RPMI8226 (cell line): ENCODE data around the gene FGL2.
"Not testable (repeated sequence)": the region's sequence is repeated elsewhere in the genome, so short reads cannot be mapped to it uniquely, and the experiment has no call there.

Source experiments
- DNase-seq: peaks from one replicate; pipeline ENCODE4 v3.0.0-alpha.2; 2015

The FGL2 gene

GRCh38 chr7:77209479-77210139 is 10.0 kb upstream of the FGL2 start:
- DNase-seq: peak; percentile 10

GRCh38 chr7:77208416-77208815 is 8.8 kb upstream of the FGL2 start:
- no peak for DNase-seq

- DNase-seq: no peak
These were observed 6.1 kb upstream of the FGL2 start for GRCh38 chr7:77205706-77206105.

- peak; percentile 8 for DNase-seq
These were observed 2.9 kb upstream of the FGL2 start for GRCh38 chr7:77202481-77202976.

GRCh38 chr7:77200542-77200941 is 923 bp upstream of the FGL2 start:
- DNase-seq: no peak

GRCh38 chr7:77197141-77197540 is 2.5 kb downstream of the FGL2 start:
- no peak for DNase-seq

GRCh38 chr7:77188731-77189437 is 10.7 kb downstream of the FGL2 start:
- DNase-seq: no peak

GRCh38 chr7:77185866-77186265 is 13.8 kb downstream of the FGL2 start:
- no peak for DNase-seq

GRCh38 chr7:77184990-77185389 is 14.6 kb downstream of the FGL2 start:
- no peak for DNase-seq

GRCh38 chr7:77184463-77184862 is 15.2 kb downstream of the FGL2 start:
- DNase-seq: no peak

- no peak for DNase-seq
These were observed 17.4 kb downstream of the FGL2 start for GRCh38 chr7:77182261-77182660.

- no peak for DNase-seq
These were observed 17.9 kb downstream of the FGL2 start for GRCh38 chr7:77181734-77182133.

GRCh38 chr7:77181015-77181595 is 18.5 kb downstream of the FGL2 start:
- DNase-seq: no peak

- DNase-seq: not testable (repeated sequence)
These were observed 21.6 kb downstream of the FGL2 start for GRCh38 chr7:77178024-77178423.

GRCh38 chr7:77177321-77177904 is 22.2 kb downstream of the FGL2 start:
- not testable (repeated sequence) for DNase-seq

GRCh38 chr7:77175274-77175800 is 24.3 kb downstream of the FGL2 start:
- not testable (repeated sequence) for DNase-seq

GRCh38 chr7:77174418-77174817 is 25.2 kb downstream of the FGL2 start:
- DNase-seq: not testable (repeated sequence)

- DNase-seq: not testable (repeated sequence)
These were observed 27.0 kb downstream of the FGL2 start for GRCh38 chr7:77172437-77173172.

- not testable (repeated sequence) for DNase-seq
These were observed 28.5 kb downstream of the FGL2 start for GRCh38 chr7:77171073-77171472.

- no peak for DNase-seq
These were observed 42.2 kb downstream of the FGL2 start for GRCh38 chr7:77157446-77157845.

GRCh38 chr7:77157034-77157433 is 42.6 kb downstream of the FGL2 start:
- not testable (repeated sequence) for DNase-seq

- not testable (repeated sequence) for DNase-seq
These were observed 43.8 kb downstream of the FGL2 start for GRCh38 chr7:77155601-77156377.
